NT2/D1 (cell line): ENCODE measurements around the gene RAPGEF4.

Experiments used
- SUZ12 ChIP-seq: IDR thresholded peaks from 2 replicates; pipeline ENCODE4 v1.6.1; 2011; ENCODE audit not compliant: insufficient read length, insufficient read depth; ENCODE audit errors: extremely low read depth
- YY1 ChIP-seq: IDR thresholded peaks from 2 replicates; pipeline ENCODE4 v1.6.1; 2011; ENCODE audit not compliant: insufficient read length, insufficient read depth

GRCh38 chr2:173099271-173099670 is 363.6 kb downstream of the RAPGEF4 start:
- no peak for TF ChIP-seq YY1
- TF ChIP-seq SUZ12, result no peak
